Activated CD4-positive, alpha-beta T cell treated with anti-CD3 and anti-CD28 coated beads, Interleukin-2, amount 50 U/mL, for 48 hours (primary cell): ENCODE measurements around the gene HMG20B.
"Not testable (repeated sequence)": the region's sequence is repeated elsewhere in the genome, so short reads cannot be mapped to it uniquely, and the experiment has no call there.

ENCODE experiments used
- DNase-seq, 2 experiments: peaks; one replicate each; pipeline ENCODE4 v3.0.0-alpha.2; 2020

Gene HMG20B

DNA sequence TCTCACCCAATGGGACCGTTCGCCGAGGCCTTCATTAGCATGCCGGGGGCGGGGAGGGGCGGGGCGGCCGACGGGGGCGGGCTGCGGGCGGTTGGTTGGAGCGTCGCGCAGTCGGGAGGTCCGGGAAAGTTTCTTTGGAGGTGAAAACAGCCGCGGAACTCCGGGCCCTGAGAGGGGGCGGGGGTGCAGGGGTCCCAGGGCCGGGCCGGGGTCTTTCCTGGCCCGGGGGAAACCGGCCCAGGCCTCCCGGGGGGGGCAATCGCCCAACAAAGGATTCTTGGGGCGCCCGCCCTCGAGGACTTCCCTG lies at the start of gene HMG20B:
Gene HMG20B, plus strand, starts transcription at position 90 of the 307 bp plus-strand sequence. CDS start 366 bp downstream, outside the sequence.
- no peak for DNase-seq

DNA sequence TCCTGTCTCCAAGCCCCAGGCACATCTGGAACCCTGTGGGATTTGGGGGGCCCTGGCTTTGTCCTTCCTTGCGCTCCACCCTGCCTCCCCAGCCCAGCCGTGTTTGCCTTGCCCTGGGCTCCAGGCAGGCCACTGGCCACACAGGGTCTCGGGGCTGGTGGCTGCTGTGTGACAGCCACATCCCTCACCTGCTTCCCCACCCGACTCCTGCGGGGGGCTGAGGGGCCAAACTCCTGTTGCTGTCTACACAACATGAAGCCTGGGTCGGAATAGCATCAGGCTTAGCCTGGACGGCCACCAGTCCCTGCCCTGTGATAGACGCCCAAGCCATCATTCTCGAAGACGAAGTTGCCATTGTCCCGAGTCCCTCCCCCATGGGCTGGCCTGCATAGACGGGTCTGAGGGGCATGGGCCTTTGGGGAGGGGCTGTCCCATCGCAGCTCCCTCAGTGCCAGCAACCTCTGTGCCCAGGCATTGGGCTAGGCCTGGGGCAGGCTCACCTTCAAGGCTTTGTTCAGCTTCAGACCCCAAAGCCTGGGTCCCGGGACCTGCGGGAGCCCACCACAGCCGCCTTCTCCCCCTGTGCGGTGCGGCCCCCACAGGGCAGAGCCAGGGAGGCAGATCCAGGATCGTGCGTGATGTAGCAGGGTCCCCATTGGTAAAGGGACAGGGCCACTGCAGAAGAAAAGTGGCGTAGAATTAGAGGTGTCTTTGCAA lies 49.2 kb upstream of the HMG20B start:
- DNase-seq, result no peak

DNA sequence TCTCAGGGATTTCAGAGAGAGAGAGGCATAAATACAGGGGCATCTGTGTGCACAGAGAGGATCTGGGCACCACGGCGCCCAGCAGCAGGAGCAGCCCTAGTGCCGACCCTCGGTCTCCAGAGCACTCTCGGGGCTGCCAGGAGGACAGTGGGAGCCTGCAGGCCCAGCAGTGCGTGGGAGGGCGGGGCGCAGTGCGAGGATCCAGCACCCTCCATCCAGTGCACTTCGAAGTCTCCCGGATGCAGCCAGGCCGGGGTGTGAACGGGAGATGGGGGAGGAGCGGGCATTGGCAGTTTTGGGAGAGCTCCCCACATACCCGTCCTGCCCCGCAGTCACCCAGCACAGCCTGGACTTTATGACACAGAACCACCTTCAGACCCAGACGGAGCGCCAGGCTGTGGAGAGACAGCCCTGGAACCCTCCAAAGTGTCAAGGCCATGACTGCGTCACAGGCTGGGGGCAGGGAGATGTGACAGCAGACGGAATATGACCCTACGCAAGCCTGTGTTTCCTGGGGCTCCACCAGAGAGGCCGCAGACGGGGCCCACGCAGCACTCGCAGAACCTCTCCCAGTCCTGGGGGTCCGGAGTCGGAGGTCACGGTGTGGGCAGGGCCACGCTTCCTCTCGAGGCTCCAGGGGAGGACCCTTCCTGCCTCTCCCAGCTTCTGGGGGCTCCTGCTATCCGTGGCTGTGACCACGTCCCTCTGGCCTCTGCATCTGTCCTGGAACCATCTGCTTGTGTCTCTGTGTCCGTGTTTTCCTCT lies 48.5 kb upstream of the HMG20B start:
- DNase-seq, result no peak

DNA sequence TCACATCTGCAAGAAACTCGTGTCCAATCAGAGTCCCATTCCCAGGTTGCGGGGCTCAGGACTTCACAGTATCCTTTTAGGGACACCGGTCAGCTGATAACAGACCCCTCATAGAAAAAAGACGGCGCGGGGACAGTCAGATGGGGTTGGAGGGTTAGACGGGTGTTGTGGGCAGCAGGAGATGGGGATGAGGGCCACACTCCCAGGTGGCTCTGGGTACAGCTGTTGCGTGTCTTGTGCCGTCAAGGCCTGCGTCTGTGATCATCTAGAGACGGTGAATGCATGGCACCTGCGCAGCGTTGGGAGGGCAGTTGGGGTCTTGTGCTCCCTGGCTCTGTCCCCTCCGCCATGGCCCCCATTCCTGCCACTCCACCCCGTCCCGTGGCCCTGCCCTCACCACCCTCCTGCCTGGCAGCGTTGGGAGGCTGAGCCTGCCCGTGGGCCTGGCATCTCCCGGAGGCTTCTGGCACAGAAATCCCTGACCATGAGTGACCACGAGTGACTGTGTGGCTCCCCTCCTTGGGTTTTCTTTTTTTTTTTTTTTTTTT lies 47.8 kb upstream of the HMG20B start:
- DNase-seq, result no peak

DNA sequence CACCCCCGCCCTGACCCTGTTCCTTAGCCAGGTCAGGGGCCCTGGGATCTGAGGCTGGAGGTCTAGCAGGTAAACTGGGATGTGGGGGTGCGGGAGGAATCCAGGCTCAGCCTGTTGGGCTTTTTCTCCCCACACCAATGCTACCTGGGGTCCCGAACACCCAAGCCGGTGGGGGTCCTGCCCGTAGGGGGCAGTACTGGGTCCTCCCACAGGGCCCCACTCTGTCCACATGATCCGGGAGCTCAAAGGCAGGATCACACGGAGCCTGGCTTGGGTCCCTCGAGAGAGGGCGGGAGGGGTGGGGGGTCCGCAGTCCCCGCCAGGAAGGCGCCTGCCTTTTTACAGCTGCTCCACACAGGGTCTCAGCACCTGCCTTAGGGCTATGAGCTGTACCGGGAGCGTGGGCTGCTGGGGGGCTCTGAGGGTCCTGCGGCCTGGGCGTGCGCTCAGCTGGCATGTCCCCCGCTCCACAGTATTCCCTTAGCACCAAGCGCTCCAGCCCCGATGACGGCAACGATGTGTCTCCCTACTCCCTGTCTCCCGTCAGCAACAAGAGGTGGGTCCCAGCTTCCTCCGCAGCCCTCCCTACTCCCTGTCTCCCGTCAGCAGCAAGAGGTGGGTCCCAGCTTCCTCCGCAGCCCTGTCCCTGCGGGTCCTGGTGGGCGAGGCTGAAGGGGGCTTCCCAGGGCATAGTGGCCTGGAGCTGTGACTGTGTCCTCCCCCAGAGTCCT lies 46.1 kb upstream of the HMG20B start:
- DNase-seq, result no peak

DNA sequence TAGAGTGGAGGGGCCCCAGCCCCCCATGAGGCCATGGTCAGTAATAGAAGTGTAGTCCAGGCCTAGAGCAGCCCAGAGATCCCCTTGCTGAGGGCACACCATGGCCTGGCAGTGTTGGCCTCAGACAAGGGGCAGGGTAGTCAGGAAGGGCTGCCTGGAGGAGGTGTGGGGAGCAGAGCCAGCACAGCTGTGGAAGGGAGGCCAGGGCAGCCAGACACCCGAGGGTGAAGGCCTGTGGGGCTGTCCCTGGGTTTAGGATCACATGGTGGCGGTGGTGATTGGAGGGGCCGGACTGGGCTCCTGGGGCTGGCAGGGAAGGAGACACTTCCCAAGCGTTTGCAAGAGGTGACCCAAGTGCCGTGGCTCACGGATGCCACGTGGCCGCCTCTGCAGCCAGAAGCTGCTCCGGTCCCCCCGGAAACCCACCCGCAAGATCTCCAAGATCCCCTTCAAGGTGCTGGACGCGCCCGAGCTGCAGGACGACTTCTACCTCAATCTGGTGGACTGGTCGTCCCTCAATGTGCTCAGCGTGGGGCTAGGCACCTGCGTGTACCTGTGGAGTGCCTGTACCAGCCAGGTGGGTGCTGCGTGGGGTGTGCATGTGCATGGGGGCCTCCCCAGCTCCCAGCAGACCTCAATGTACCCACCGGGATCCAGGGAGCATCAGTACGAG lies 45.4 kb upstream of the HMG20B start:
- no peak for DNase-seq

DNA sequence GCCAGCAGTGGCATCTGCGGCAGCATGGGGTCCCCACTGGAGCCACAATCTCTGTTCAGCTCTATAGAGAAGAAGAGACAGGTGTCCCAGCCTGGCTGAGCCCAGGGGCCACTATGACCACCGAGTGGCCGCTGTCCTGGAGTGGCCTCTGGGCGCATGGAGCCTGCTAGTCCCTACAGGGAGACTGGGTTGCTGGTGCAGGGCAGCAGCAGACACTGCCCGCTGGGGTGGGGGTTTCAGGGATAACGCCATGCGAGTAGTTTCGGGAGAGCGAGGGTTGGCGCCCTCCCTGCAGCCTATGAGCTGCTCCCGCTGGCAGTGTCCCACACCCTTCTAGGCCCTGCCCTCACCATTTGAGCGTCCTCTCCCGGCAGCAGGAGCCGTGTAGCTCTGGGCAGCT lies 44.7 kb upstream of the HMG20B start:
- no peak for DNase-seq

DNA sequence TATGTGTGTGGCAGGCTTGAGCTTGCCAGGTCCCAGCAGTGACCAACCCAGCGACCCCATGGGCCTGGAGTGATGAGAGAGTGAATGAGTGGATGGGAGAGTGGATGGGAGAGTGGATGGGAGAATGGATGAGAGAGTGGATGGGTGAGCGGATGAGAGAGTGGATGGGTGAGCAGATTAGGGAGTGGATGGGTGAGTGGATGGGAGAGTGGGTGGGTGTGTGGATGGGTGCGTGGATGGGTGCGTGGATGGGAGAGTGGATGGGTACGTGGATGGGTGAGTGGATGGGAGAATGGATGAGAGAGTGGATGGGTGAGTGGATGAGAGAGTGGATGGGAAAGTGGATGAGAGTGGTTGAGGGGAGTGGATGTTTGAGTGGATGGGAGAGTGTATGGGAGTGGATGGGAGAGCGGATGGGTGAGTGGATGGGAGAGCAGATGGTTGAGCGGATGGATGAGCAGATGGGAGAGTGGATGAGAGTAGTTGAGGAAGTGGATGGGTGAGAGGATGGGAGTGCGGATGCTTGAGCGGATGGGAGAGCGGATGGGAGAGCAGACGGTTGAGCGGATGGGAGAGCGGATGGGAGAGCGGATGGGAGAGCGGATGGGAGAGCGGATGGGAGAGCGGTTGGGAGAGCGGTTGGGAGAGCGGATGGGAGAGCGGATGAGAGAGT lies 44.1 kb upstream of the HMG20B start:
- DNase-seq, result no peak

DNA sequence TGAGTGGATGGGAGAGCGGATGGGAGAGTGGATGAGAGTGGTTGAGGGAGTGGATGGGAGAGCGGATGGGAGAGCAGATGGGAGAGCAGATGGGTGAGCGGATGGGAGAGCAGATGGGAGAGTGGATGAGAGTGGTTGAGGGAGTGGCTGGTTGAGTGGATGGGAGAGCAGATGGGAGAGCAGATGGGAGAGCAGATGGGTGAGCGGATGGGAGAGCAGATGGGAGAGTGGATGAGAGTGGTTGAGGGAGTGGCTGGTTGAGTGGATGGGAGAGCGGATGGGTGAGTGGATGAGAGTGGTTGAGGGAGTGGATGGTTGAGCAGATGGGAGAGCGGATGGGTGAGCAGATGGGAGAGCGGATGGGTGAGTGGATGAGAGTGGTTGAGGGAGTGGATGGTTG lies 43.4 kb upstream of the HMG20B start:
- DNase-seq, result not testable (repeated sequence)

DNA sequence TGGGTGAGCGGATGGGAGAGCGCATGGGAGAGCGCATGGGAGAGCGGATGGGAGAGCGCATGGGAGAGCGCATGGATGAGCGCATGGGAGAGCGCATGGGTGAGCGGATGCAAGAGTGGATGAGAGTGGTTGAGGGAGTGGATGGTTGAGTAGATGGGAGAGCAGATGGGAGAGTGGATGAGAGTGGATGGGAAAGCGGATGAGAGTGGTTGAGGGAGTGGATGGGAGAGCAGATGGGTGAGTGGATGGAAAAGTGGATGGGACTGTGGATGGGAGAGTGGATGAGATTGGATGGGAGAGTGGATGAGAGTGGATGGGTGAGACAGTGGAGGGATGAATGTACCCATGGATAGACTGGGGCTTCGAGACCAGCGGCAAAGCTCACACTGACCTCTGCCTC lies 42.4 kb upstream of the HMG20B start:
- no peak for DNase-seq

DNA sequence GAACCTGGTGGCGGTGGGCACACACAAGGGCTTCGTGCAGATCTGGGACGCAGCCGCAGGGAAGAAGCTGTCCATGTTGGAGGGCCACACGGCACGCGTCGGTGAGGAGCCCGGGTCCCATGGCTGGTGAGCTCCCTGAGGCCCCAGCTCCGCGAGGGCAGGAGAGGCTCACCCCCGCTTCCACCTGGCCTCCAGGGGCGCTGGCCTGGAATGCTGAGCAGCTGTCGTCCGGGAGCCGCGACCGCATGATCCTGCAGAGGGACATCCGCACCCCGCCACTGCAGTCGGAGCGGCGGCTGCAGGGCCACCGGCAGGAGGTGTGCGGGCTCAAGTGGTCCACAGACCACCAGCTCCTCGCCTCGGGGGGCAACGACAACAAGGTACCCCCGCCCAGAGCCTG lies 41.0 kb upstream of the HMG20B start:
- no peak for DNase-seq

DNA sequence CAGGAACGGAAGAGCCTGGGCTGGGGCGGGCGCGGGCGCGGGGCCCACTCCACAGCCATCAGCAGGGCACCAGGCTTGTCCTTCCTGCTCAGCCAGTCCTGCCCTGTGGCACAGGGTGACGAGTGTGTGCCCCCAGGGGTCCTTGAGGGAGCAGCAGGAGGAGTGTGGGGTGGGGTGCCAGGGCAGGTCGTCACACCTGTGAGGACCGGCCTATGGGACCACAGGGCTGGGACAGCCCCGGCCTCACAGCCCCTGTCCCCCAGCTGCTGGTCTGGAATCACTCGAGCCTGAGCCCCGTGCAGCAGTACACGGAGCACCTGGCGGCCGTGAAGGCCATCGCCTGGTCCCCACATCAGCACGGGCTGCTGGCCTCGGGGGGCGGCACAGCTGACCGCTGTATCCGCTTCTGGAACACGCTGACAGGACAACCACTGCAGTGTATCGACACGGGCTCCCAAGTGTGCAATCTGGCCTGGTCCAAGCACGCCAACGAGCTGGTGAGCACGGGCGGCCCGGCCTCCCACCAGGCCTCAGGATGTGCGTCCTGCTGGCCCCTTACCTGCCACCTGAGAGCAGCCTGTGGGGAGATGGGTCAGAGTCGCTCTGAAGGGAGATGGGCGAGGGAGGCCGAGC lies 40.5 kb upstream of the HMG20B start:
- DNase-seq, result no peak

DNA sequence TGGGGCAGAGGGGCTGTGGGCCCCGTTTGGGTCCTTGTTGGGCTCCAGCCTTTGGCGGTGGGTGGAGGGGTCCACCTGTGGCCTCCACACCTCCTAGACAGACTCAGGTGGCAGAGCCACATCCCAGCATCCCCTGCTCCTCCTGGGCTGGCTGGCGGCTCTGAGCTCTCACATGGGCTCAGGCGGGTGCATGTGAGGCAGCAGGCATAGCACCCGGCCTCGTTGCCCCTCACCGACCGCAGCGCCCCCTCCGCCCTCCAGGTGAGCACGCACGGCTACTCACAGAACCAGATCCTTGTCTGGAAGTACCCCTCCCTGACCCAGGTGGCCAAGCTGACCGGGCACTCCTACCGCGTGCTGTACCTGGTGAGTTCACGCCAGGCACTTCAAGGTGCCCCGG lies 39.7 kb upstream of the HMG20B start:
- no peak for DNase-seq

DNA sequence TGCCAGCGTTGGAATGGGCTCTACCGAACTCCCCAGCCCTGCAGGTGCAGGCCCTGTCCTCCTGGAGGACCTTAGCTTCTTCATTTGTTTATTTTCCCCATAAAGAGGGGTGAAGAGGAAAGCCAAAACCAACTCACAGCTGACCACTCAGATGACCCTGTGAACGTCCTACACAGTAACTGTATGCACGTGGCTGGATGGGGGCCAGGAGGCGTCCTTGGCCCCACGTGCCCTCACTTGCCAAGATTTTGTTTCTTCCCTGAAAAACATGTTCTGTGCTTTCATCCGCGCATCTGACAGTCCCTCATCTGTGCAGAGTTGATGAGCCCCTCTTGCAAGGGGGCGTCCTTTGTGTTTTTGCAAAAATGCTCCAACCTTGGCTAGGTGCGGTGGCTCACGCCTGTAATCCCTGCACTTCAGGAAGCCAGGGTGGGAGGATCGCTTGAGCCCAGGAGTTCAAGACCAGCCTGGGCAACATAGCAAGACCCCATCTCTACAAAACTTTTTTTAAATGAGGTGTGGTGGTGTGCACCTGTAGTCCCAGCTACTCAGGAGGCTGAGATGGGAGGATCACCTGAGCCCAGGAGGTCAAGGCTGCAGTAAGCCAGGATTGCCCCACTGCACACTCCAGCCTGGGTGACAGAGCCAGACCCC lies 39.1 kb upstream of the HMG20B start:
- DNase-seq, result no peak

DNA sequence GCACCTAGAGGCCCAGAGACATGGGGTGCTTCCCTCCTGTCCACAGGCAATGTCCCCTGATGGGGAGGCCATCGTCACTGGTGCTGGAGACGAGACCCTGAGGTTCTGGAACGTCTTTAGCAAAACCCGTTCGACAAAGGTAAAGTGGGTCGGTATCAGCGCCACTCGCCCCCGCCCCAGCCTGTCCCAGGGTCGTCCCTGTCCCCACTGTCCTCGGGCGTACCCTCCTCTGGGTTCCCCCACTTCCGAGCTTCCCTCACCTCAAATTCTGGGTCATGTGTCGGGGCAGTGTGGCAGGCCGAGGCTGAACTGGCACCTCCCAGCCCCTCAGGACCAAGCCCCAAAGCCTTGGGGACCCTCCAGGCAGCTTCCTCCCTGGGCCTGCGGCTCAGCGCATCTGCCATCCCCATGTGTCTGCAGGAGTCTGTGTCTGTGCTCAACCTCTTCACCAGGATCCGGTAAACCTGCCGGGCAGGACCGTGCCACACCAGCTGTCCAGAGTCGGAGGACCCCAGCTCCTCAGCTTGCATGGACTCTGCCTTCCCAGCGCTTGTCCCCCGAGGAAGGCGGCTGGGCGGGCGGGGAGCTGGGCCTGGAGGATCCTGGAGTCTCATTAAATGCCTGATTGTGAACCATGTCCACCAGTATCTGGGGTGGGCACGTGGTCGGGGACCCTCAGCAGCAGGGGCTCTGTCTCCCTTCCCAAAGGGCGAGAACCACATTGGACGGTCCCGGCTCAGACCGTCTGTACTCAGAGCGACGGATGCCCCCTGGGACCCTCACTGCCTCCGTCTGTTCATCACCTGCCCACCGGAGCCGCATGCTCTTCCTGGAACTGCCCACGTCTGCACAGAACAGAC lies 38.1 kb upstream of the HMG20B start:
- DNase-seq, result no peak

DNA sequence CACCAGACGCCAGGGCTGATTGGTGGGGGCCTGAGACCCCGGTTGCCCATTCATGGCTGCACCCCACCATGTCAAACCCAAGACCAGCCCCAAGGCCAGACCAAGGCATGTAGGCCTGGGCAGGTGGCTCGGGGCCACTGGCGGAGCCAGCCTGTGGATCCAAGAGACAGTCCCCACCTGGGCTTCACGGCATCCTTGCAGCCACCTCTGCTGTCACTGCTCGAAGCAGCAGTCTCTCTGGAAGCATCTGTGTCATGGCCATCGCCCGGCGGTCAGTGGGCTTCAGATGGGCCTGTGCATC lies 37.6 kb upstream of the HMG20B start:
- DNase-seq, result no peak

DNA sequence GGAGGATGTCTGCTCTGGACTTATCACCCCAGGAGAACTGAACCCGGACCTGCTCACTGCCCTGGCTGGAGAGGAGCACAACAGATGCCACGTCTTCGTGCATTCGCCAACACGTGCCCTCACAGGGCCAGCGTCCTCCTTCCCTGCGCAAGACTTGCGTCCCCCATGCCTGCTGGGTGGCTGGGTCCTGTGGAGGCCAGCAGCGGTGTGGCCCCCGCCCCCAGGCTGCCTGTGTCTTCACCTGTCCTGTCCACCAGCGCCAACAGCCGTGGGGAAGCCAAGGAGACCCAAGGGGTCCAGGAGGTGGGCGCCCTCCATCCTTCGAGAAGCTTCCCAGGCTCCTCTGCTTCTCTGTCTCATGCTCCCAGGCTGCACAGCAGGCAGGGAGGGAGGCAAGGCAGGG lies 37.2 kb upstream of the HMG20B start:
- no peak for DNase-seq

DNA sequence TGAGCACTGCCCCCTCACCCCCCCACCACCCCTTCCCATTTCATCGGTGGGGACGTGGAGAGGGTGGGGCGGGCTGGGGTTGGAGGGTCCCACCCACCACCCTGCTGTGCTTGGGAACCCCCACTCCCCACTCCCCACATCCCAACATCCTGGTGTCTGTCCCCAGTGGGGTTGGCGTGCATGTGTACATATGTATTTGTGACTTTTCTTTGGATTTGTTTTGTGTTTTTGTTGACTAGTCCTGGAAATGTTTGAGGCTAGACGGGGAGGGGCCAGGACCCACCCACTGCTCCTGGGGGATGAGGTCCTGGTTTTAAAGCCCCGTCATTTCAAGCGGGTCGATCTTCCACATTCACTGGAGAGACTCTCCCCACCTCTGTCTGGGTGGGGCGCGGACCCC lies 36.8 kb upstream of the HMG20B start:
- no peak for DNase-seq

DNA sequence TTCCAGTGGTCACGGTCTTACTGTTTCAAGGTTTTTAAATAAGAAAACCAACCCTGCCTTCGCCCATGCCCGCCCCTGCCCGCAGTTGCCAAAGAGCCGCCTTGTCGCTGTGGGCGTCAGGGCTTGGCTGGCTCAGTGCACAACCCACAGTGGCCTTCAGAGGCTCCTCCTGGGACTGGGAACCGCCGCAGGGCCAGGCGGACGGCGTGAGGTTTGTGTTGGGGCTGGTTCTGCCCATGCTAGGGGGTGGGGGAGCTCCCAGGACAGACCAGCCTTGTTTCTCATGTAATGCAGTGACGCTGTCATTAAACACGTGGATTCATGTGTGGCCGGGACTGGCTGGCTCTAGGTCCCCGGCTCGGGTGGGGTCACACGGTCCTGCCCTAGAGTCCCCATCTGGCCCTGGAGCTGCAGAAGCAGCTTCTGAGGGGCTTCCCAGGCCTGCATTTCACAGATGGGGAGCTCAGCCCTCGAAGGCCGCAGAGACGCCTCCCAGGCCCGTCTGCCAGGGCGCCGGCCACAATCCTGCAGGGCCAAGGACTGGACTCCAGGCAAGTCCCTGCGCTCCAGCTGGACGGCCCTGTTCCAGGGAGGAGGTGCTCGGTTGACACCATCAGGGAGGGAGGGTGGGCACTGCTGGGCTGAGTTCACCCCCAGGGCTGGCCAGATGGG lies 36.2 kb upstream of the HMG20B start:
- no peak for DNase-seq

DNA sequence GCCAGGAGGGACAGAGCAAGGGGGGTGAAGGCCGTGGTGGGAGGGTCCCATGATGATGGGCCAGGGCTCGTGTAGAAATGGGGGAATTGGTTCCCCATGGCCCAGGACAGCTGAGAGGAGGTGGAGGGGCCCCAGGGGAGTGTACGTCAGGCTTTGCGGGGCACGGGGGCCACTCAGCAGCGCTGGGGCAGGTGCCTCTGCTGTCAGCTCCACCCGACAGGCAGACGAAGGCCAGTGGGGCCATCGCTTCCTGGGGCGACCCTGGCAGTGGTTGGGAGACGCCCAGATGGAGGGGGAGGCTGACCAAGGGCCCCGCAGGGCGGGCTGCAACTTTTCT lies 35.7 kb upstream of the HMG20B start:
- DNase-seq, result no peak
